Measurements from ENCODE around the gene PLCB2.

Gene PLCB2

GRCh38 chr15:40320931-40321371 lies 13.2 kb upstream of the PLCB2 start (continued):
- TF ChIP-seq ZNF223 (tag by site-specific recombination; IDR thresholded peaks at IDR 0.05) (no peak), SCRT1 (tag by site-specific recombination; IDR thresholded peaks at IDR 0.05; ENCODE audit: borderline replicate concordance) (peak; percentile 65), ZBTB48 (tag by site-specific recombination; IDR thresholded peaks at IDR 0.05) (peak; percentile 71), ZEB2 (tag by site-specific recombination; IDR thresholded peaks at IDR 0.05) (no peak), ZFP41 (tag by site-specific recombination; IDR thresholded peaks at IDR 0.05; ENCODE audit: borderline replicate concordance) (no peak), ZNF366 (tag by site-specific recombination; conservative IDR thresholded peaks at IDR 0.05) (no peak), GFI1B (tag by site-specific recombination; IDR thresholded peaks at IDR 0.05) (no peak), ZNF202 (tag by site-specific recombination; IDR thresholded peaks at IDR 0.05; ENCODE audit: borderline replicate concordance) (no peak), ATF2 (tag by site-specific recombination; IDR thresholded peaks at IDR 0.05; ENCODE audit: low read depth) (no peak), KLF8 (tag by site-specific recombination; IDR thresholded peaks at IDR 0.05) (no peak), ZNF830 (tag by site-specific recombination; IDR thresholded peaks at IDR 0.05; ENCODE audit: low read depth) (no peak), ZNF311 (tag by site-specific recombination; IDR thresholded peaks at IDR 0.05; ENCODE audit: borderline replicate concordance) (no peak), PATZ1 (tag by site-specific recombination; IDR thresholded peaks at IDR 0.05) (peak; percentile 26; the same call in 1 of the 2 replicates), ZNF449 (tag by site-specific recombination; IDR thresholded peaks at IDR 0.05) (no peak), ZNF560 (tag by site-specific recombination; IDR thresholded peaks at IDR 0.05; ENCODE audit: borderline replicate concordance) (no peak), ZNF37A (tag by site-specific recombination; IDR thresholded peaks at IDR 0.05) (no peak), ZBTB17 (tag by site-specific recombination; IDR thresholded peaks at IDR 0.05) (peak; percentile 68), TSHZ1 (tag by site-specific recombination; IDR thresholded peaks at IDR 0.05; ENCODE audit: borderline replicate concordance) (no peak), BCL11A (tag by site-specific recombination; IDR thresholded peaks at IDR 0.05; ENCODE audit: low read depth) (no peak), ZNF571 (tag by site-specific recombination; IDR thresholded peaks at IDR 0.05) (no peak), ZNF140 (tag by site-specific recombination; IDR thresholded peaks at IDR 0.05) (no peak), ZNF747 (tag by site-specific recombination; IDR thresholded peaks at IDR 0.05) (no peak), ZNF621 (tag by site-specific recombination; IDR thresholded peaks at IDR 0.05) (no peak), ZBTB6 (tag by site-specific recombination; IDR thresholded peaks at IDR 0.05) (peak; percentile 62), MEIS1 (CRISPR knock-in tag; IDR thresholded peaks at IDR 0.05; ENCODE audit: borderline replicate concordance) (no peak), ZNF169 (tag by site-specific recombination; IDR thresholded peaks at IDR 0.05) (no peak), ZNF148 (tag by site-specific recombination; IDR thresholded peaks at IDR 0.05; ENCODE audit: borderline replicate concordance) (no peak)
